IMR-90 (cell line): ENCODE results near the gene TMOD1. TPM values are rescaled to one million over a fixed set of nuclear protein-coding genes. Genes with fewer than 3 reads are reported as not detected.

Experiments used
- ATAC-seq: fragments of 200-7000 bp; cut with Tn5 transposase; 2 replicates; pipeline ENCODE4 v1.9.1; 2020; ENCODE audit warnings: low read depth, mild to moderate bottlenecking, moderate library complexity
- BruUV-seq: library from RNA; stranded (reverse); fragments of 400-500 nt; replicated peaks from 2 replicates; lab custom pipeline; 2021; lab: Mats Ljungman, UMichigan
- CTCF ChIA-PET: fragments of 300-600 bp; formaldehyde crosslinking; extraction: SDS; loops from one replicate; lab custom pipeline; 2021; ENCODE audit warnings: antibody characterized with exemption; lab: Yijun Ruan, JAX
- POLR2A ChIA-PET: fragments of 300-600 bp; sonication (Branson Sonifier 250); formaldehyde crosslinking; loops from one replicate; lab custom pipeline; 2022; ENCODE audit warnings: antibody characterized with exemption; ENCODE audit not compliant: unreplicated experiment; lab: Charles Lee
- DNase-seq: peaks from one replicate; pipeline ENCODE4 v3.0.0; 2013
- H2AFZ ChIP-seq: replicated peaks from 2 replicates; pipeline ENCODE3; 2013; ENCODE audit warnings: low read length, mild to moderate bottlenecking; ENCODE audit not compliant: poor library complexity
- H2AK5ac ChIP-seq: 2 replicates; pipeline ENCODE4 v1.6.1; 2013; ENCODE audit warnings: low read depth, low read length, inconsistent platforms
- H2AK9ac ChIP-seq: replicated peaks from 2 replicates; pipeline ENCODE3; 2013; ENCODE audit warnings: mild to moderate bottlenecking, low read depth, low read length, moderate library complexity; ENCODE audit not compliant: poor library complexity
- H2BK120ac ChIP-seq: 2 replicates; pipeline ENCODE4 v1.6.1; 2013; ENCODE audit warnings: low read depth, low read length, inconsistent platforms
- H2BK15ac ChIP-seq: 3 replicates; pipeline ENCODE4 v1.6.1; 2013; ENCODE audit warnings: low read depth, low read length, inconsistent platforms
- H2BK20ac ChIP-seq: 2 replicates; pipeline ENCODE4 v1.6.1; 2013; ENCODE audit warnings: low read depth, mild to moderate bottlenecking, inconsistent platforms, low read length, moderate library complexity
- H2BK5ac ChIP-seq: 2 replicates; pipeline ENCODE4 v1.6.1; 2013; ENCODE audit warnings: mild to moderate bottlenecking, low read depth, low read length, inconsistent platforms; ENCODE audit not compliant: poor library complexity, severe bottlenecking
- H3K14ac ChIP-seq: replicated peaks from 2 replicates; pipeline ENCODE4 v1.6.1; 2013; ENCODE audit warnings: low read depth, low read length, inconsistent platforms
- H3K18ac ChIP-seq: 2 replicates; pipeline ENCODE4 v1.6.1; 2013; ENCODE audit warnings: low read depth, low read length, control low read depth
- H3K23ac ChIP-seq: 2 replicates; pipeline ENCODE4 v1.6.1; 2013; ENCODE audit warnings: low read depth, low read length, inconsistent platforms
- H3K27ac ChIP-seq: 2 replicates; pipeline ENCODE4 v1.5.1; 2013; ENCODE audit warnings: mild to moderate bottlenecking, control low read depth, low read length; ENCODE audit not compliant: insufficient read depth
- H3K27me3 ChIP-seq: 2 replicates; pipeline ENCODE4 v1.6.1; 2013; ENCODE audit warnings: low read length; ENCODE audit not compliant: control insufficient read depth, insufficient read depth
- H3K36me3 ChIP-seq: 2 replicates; pipeline ENCODE4 v1.6.1; 2013; ENCODE audit warnings: low read length, mixed read lengths; ENCODE audit not compliant: control insufficient read depth, insufficient read depth
- H3K4ac ChIP-seq: 2 replicates; pipeline ENCODE4 v1.6.1; 2013; ENCODE audit warnings: low read depth, low read length, inconsistent platforms
- H3K4me1 ChIP-seq: 2 replicates; pipeline ENCODE4 v1.6.1; 2013; ENCODE audit warnings: low read length, mixed read lengths; ENCODE audit not compliant: control insufficient read depth, insufficient read depth
- H3K4me2 ChIP-seq: 2 replicates; pipeline ENCODE4 v1.6.1; 2013; ENCODE audit warnings: low read depth, mild to moderate bottlenecking, control low read depth, low read length, moderate library complexity
- H3K4me3 ChIP-seq: 2 replicates; pipeline ENCODE4 v1.5.1; 2013; ENCODE audit warnings: low read depth, mild to moderate bottlenecking, control low read depth, low read length, moderate library complexity; ENCODE audit not compliant: insufficient read depth
- H3K56ac ChIP-seq: 2 replicates; pipeline ENCODE4 v1.6.1; 2013; ENCODE audit warnings: low read length, inconsistent platforms; ENCODE audit not compliant: insufficient read depth; ENCODE audit errors: extremely low read depth
- H3K79me1 ChIP-seq, 2 experiments: 2 replicates each; pipeline ENCODE4 v1.6.1; 2013; ENCODE audit warnings: low read length in 2 of 2, inconsistent platforms in 1 of 2, low read depth in 1 of 2
- H3K9ac ChIP-seq: 2 replicates; pipeline ENCODE4 v1.6.1; 2013; ENCODE audit warnings: low read depth, low read length, control low read depth
- H3K9me1 ChIP-seq: 2 replicates; pipeline ENCODE4 v1.6.1; 2013; ENCODE audit warnings: low read length, inconsistent platforms; ENCODE audit not compliant: insufficient read depth
- H3K9me3 ChIP-seq: 2 replicates; pipeline ENCODE4 v1.6.1; 2013; ENCODE audit warnings: low read length; ENCODE audit not compliant: control insufficient read depth, insufficient read depth
- H4K20me1 ChIP-seq: 2 replicates; pipeline ENCODE4 v1.6.1; 2013; ENCODE audit warnings: low read length, inconsistent platforms; ENCODE audit not compliant: insufficient read depth
- H4K5ac ChIP-seq: 2 replicates; pipeline ENCODE4 v1.6.1; 2013; ENCODE audit warnings: mild to moderate bottlenecking, low read depth, low read length, control low read depth
- H4K8ac ChIP-seq, 2 experiments: 2 replicates each; pipeline ENCODE4 v1.6.1; 2013; ENCODE audit warnings: low read depth in 2 of 2, low read length in 2 of 2, control low read depth in 1 of 2, inconsistent platforms in 1 of 2
- H4K91ac ChIP-seq: 2 replicates; pipeline ENCODE4 v1.6.1; 2013; ENCODE audit warnings: low read depth, low read length, inconsistent platforms; ENCODE audit not compliant: insufficient read depth
- CEBPB ChIP-seq: IDR thresholded peaks from 2 replicates; pipeline ENCODE4 v1.6.1; 2012; ENCODE audit warnings: low read depth, low read length, improper control_type of control experiment
- MAZ ChIP-seq: IDR thresholded peaks from 2 replicates; pipeline ENCODE4 v1.6.1; 2012; ENCODE audit warnings: low read depth, mild to moderate bottlenecking, low read length, improper control_type of control experiment, moderate library complexity, borderline replicate concordance
- MXI1 ChIP-seq: IDR thresholded peaks from 2 replicates; pipeline ENCODE4 v1.6.1; 2012; ENCODE audit warnings: low read depth, mild to moderate bottlenecking, low read length, moderate library complexity, borderline replicate concordance
- NFE2L2 ChIP-seq: fragments of 150-350 bp; IDR thresholded peaks from 2 replicates; pipeline ENCODE4 v1.6.1; 2016; ENCODE audit warnings: low read depth, mild to moderate bottlenecking, low read length
- POLR2A ChIP-seq: IDR thresholded peaks from 2 replicates; pipeline ENCODE4 v1.6.1; 2012; ENCODE audit warnings: mild to moderate bottlenecking, low read depth, low read length
- RAD21 ChIP-seq: IDR thresholded peaks from 2 replicates; pipeline ENCODE4 v1.6.1; 2012; ENCODE audit warnings: low read length, improper control_type of control experiment
- SMC3 ChIP-seq: fragments of 150-350 bp; IDR thresholded peaks from 2 replicates; pipeline ENCODE4 v1.6.1; 2016; ENCODE audit warnings: low read depth, mild to moderate bottlenecking, antibody characterized with exemption, low read length, moderate library complexity
- WGBS, 2 experiments: methylation state at CpG; one replicate each; pipeline versions ENCODE4 v1.1.5 to v1.1.7; 2013; ENCODE audit warnings: missing lambda C conversion rate in 2 of 2; ENCODE audit not compliant: insufficient read length in 1 of 2; ENCODE audit errors: extremely low coverage in 2 of 2; 5-methylcytosine and 5-hydroxymethylcytosine counted together
- dilution Hi-C: fragments of 300-500 bp; cut with HindIII; formaldehyde crosslinking; loops from one replicate; pipeline ENCODE4 v1.14.3; 2018; ENCODE audit warnings: low sequenced_read_pairs; ENCODE audit not compliant: unreplicated experiment
- in situ Hi-C: fragments of 300-500 bp; cut with MboI; formaldehyde crosslinking; loops from 3 replicates; pipeline ENCODE4 v1.14.3; 2019; ENCODE audit warnings: low sequenced_read_pairs, inconsistent platforms, mixed read lengths
- intact Hi-C: fragments of 100-400 bp; cut with micrococcal nuclease; formaldehyde crosslinking; loops from 2 replicates; pipeline ENCODE4 v1.10.0; 2022
- polyA plus RNA-seq, 3 experiments: library from polyadenylated mRNA; depleted of rRNA; stranded (reverse); fragments of >200 nt; gene quantifications; 2 replicates each; pipeline ENCODE4 v1.2.3, GENCODE V29; 2012; ENCODE audit warnings: low replicate concordance in 1 of 3
- total RNA-seq: library from RNA; depleted of rRNA; stranded (reverse); fragments of >200 nt; gene quantifications from 2 replicates; pipeline ENCODE4 v1.2.3, GENCODE V29; 2012
- TF ChIP-seq, protein P1 (sequence below): fragments of 150-350 bp; IDR thresholded peaks from 2 replicates; pipeline ENCODE4 v1.6.1; 2016; ENCODE audit warnings: low read depth, mild to moderate bottlenecking, low read length, moderate library complexity, borderline replicate concordance

TMOD1 gene
- total and polyA plus RNA-seq, 2 of the 4 experiments (the other 2 are of a cell fraction): 0.18 to 0.38 TPM

DNA sequence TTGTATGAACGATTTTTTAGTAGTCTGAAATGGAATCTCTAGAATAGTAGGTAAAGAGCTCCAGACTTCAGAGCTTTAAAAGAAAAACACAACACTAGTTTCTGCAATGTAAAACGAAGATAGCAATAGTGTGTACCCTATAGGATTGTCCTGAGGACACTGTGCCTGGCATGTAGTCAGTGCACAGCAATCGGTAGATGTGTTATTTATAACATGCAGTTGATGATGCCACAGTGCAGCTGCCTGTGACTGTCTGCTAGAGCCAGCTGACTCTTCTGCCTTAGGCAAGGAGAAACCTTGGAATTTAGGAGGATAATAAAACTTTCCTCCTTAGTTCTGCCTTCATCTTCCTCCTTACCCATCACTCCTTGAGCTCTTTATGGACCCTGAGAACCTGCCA lies 27.7 kb upstream of the TMOD1 start:
- POLR2A ChIA-PET: no interaction called here
- in situ Hi-C loops (no loop called here), intact Hi-C loops (no loop called here), dilution Hi-C loops (no loop called here)
- H2BK15ac ChIP-seq: no peak overlapping the region
- H3K79me1 ChIP-seq: no peaks in the 10 kb centered on the region
- H3K9me3 ChIP-seq: no peaks in the 10 kb centered on the region
- H4K20me1 ChIP-seq: no peaks in the 10 kb centered on the region; the same call in 1 of the 2 replicates
- peak overlapping the region; percentile 8; the same call in 1 of the 2 replicates for H3K4ac ChIP-seq
- no peak overlapping the region for H2AFZ ChIP-seq
- H3K36me3 ChIP-seq: no peaks in the 10 kb centered on the region; the same call in 1 of the 2 replicates
- WGBS, 2 experiments: no CpG with 5 or more reads among the region's 3 CpGs
- no peak overlapping the region for H2AK5ac ChIP-seq
- H4K5ac ChIP-seq: no peak overlapping the region
- 0 out of 2 replicates have a peak overlapping the region, but pooled peaks have one; percentile 25 for H3K14ac ChIP-seq
- peak overlapping the region in 1 of 2 experiments; percentile 22; a peak in 1 of 4 replicates for H4K8ac ChIP-seq
- DNase-seq (no peak), ATAC-seq (no peak)
- TF ChIP-seq SMC3 (no peak), CEBPB (no peak), RAD21 (no peak), POLR2A (no peak), MXI1 (no peak), MAZ (no peak), NFE2L2 (no peak)
- TF ChIP-seq, protein P1, sequence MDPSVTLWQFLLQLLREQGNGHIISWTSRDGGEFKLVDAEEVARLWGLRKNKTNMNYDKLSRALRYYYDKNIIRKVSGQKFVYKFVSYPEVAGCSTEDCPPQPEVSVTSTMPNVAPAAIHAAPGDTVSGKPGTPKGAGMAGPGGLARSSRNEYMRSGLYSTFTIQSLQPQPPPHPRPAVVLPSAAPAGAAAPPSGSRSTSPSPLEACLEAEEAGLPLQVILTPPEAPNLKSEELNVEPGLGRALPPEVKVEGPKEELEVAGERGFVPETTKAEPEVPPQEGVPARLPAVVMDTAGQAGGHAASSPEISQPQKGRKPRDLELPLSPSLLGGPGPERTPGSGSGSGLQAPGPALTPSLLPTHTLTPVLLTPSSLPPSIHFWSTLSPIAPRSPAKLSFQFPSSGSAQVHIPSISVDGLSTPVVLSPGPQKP: no peak
- H2BK20ac ChIP-seq: peak overlapping the region; percentile 32; the same call in 1 of the 2 replicates
- H2BK5ac ChIP-seq: no peak overlapping the region
- H3K4me1 ChIP-seq: peaks cover 15% of the 10 kb centered on the region
- H3K18ac ChIP-seq: peak overlapping the region; percentile 63; the same call in 1 of the 2 replicates
- no peak overlapping the region for H3K23ac ChIP-seq
- no peak overlapping the region; the same call in 1 of the 2 replicates for H2BK120ac ChIP-seq
- H3K9me1 ChIP-seq: no peaks in the 10 kb centered on the region
- H3K56ac ChIP-seq: no peak overlapping the region
- CTCF ChIA-PET: interaction anchor here (0.6 to 2.4 kb wide), 7 partner anchors 27 to 142 kb away, joined by 3 to 21 read pairs (median 3); partner anchors contain the start of gene TMOD1
- no TSS peak for BruUV-seq
- no peak overlapping the region for H3K9ac ChIP-seq
- no peak overlapping the region for H3K4me3 ChIP-seq
- no peak overlapping the region for H3K27ac ChIP-seq
- H4K91ac ChIP-seq: 0 out of 2 replicates have a peak overlapping the region, but pooled peaks have one; percentile 1
- no peaks in the 10 kb centered on the region for H3K27me3 ChIP-seq
- no peak overlapping the region for H2AK9ac ChIP-seq
- no peak overlapping the region for H3K4me2 ChIP-seq
